NOMO-1 (cell line): ENCODE data around the gene UBC.
"Not testable (repeated sequence)": the region's sequence is repeated elsewhere in the genome, so short reads cannot be mapped to it uniquely, and the experiment has no call there.

Experiments
- DNase-seq, 2 experiments: peaks; one replicate each; lab custom pipeline; 2025; ENCODE audit not compliant: unreplicated experiment in 2 of 2; lab: John Stamatoyannopoulos, UW

The UBC gene

DNA sequence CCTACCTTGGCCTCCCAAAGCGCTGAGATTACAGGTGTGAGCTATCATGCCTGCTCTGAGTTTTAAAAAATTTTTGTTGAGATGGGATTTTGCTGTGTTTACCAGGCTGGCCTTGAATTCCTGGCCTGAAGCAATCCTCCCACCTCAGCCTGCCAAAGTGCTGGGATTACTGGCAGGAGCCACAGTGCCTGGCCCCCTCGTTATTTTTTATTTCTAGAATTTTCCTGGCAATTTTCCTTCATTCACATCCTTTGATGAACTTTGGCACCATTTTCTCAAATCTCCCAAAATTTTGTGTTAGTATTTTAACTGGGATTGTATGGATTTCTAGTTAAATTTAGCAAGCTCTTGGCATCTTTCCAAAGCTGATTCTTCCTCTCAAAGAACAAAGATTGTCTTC, 26.2 kb downstream of the UBC start:
- no peak for DNase-seq

DNA sequence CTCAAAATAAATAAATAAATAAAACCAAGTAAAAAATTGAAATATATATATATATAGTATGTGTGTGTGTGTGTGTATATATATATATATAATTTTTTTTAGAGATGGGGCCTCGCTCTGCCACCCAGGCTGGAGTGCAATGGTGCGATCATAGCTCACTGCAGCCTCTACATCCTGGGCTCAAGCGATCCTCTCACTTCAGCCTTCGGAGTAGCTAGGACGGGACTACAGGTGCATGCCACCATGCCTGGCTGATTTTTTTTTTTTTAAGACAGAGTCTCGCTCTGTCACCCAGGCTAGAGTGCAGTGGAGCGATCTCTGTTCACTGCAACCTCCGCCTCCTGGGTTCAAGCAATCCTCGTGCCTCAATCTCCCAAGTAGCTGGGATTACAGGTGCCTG, 26.7 kb downstream of the UBC start:
- not testable (repeated sequence) for DNase-seq

DNA sequence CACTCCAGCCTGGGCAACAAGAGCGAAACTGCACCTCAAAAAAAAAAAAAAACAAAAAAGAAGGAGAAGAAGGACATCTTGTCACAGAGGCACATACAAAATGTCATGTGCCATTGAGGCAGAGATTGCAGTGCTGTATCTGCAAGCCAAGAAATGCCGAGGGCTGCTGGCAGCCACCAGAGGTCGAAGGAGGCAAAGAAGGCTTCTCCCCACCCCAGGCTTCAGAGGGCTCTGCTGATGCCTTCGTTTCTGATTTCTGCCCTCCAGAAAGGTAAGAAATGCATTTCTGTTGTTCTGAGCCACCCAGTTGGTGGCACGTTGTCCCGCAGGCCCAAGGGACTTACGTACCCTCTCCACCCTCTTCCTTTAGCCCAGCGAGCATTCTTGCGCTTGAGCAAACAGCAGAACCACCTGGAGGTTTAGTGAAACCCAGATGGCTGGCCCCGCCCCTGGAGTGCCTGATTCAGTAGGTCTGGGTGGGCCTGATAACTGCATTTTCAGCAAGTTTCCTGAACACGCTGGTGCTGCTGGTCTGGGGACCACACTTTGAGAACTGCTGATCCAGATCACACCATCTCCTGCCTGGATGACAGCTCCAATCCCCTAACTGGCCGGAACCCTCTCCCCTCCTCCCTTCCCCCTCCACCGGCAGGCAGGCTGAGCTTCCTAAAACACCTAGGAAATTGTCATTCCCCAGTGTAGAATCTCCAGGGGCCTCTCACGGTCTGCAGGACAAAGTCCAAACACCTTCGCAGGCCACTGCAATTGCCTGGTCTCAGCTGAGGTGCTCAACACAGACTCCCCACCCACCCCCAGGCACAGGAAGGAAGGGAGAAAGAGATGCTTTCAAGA, 29.6 kb downstream of the UBC start:
- no peak for DNase-seq

DNA sequence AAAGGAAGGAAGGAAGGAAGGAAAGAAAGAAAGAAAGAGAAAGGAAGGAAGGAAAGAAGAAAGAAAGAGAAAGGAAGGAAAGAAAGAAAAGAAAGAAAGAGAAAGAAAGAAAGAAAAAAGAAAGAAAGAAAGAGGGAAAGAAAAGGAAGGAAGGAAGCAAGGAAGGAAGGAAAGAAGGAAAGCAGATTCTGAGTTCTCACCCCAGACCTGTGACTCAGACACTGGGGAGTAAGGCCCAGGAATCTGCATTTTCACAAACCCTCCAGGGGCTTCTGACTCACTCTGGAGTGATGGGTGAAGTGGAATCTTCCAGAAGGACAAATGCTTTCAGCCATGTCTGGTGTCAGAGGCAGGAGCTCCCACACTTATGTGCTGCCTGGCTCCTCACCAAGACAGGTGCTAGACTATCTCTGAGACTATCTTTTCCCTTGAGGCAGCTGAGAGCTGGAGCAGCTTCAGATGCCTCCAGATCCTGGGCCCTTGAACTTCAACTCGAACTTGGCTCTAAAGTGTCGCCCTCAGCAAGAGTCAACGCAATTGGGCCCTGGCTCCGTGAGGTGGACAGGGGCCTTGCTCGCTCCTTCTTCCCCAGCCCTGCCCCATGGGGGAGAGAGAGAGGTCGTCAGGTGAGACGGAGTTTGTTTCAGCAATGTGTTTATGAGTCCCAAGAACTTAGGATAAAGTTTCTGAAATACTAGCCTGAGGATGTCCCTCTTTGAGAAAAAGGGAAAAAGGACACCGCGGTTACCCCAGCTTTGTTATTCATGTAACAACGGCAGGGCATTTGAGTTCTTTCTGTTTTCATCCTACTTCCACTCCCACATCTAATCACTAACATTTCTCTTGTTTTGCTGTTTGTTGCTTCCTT, 31.0 kb downstream of the UBC start:
- DNase-seq = no peak

DNA sequence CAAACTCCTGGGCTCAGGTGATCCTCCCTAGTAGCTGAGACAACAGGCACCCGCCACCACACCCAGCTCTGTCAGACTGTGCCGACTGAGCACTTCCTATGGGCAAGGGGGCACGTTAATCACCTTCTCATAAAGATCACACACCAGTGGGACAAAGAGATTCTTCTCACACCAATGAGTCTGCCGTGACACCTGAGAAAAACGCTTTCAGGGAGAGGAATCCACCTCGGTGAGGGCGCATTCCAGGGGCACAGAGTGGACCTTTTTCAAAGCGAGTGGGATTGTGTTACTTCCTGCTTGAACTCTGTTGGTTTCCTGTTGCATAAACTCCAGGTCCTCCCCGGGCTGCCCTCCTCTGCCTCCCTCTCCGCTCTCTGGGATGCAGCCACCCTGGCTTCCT, 33.3 kb downstream of the UBC start:
- DNase-seq = peak in 1 of 2 experiments; percentile 44

DNA sequence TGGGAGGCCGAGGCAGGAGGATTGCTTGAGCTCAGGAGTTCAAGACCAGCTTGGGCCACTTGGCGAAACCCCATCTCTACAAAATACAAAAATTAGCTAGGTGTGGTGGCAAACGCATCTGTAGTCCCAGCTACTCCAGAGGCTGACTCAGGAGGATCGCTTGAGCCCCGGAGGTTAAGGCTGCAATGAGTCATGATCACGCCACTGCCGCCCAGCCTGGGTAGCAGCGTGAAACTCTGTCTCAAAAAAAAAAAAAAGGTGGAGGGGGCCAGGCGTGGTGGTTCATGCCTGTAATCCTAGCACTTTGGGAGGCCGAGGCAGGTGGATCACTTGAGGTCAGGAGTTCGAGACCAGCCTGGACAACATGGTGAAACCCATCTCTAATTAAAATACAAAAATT, 34.1 kb downstream of the UBC start:
- not testable (repeated sequence) for DNase-seq

DNA sequence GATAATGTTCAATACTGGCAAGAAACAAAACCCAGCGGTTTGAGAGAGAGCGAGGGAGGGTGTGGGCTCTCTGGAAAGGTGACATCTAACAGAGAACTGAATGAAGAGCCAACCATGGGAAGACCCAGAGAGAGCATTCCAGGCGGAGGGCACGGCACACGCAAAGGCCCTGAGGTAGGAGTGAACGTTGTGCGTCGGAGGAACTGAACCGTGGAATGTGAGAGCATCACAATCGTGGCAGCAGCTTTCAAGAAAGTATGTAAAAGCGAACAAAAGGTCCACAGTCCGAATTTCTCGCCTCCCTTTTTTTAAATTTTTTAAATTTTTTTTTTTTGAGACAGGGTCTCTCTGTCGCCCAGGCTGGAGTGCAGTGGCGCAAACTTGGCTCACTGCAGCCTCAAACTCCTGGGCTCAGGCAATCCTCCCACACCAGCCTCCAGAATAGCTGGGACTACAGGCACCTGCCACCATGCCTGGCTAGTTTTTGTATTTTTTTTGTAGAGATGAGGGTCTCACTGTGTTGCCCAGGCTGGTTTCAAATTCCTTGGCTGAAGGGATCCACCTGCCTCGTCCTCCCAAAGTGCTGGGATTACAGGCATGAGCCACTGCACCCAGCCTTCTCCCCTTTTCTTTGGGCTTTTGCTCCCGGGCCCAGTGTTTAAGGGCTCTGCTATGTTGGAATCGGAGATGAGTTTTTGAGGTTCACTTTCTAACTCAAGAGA, 35.5 kb downstream of the UBC start:
- DNase-seq = no peak

DNA sequence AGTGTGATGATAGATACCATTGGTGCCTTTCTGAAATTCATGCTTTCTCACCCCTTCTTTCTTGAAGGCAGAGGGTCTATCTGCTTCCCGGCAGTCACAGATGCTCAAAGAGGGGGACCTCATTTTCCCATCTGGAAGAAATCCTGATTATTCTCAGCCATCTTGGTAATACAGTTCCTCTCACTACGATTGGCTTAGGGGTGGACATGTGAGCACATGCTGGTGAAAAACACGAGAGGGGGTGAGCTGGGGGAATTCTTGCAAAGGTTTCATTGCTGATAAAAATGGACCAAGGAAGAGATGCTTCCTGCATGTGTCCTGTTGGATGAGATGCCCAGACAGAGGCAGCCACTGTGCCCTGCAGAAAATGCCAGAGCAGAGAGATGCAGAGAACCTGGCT, 37.0 kb downstream of the UBC start:
- no peak for DNase-seq

DNA sequence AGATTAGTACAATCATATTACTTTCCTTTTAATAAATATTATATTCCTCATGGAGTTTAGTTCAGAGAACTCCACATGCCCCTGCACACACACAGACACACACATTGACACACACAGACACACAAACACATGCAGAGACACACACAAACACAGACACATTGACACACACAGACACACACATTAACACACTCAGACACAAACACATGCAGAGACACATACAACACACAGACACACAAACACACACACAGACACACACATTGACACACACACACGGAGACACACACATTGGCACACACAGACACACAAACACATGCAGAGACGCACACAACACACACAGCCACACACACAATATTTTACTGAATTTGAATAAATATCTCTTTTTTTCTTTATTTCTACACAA, 38.3 kb downstream of the UBC start:
- DNase-seq = no peak

DNA sequence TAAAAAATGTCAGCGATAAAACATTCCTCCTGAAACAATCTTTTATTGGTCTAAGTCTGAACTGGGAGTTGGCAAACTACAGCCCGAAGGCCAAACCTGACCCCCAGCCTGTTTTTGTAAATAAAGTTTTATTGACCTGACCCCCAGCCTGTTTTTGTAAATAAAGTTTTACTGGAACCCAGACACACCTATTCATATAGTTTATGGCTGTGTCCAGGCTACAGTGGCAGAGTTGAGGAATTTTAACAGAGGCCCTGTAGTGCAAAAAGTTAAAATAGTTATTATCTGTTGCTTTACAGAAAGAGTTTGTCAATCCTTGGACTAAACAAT, 38.7 kb downstream of the UBC start:
- DNase-seq = no peak

DNA sequence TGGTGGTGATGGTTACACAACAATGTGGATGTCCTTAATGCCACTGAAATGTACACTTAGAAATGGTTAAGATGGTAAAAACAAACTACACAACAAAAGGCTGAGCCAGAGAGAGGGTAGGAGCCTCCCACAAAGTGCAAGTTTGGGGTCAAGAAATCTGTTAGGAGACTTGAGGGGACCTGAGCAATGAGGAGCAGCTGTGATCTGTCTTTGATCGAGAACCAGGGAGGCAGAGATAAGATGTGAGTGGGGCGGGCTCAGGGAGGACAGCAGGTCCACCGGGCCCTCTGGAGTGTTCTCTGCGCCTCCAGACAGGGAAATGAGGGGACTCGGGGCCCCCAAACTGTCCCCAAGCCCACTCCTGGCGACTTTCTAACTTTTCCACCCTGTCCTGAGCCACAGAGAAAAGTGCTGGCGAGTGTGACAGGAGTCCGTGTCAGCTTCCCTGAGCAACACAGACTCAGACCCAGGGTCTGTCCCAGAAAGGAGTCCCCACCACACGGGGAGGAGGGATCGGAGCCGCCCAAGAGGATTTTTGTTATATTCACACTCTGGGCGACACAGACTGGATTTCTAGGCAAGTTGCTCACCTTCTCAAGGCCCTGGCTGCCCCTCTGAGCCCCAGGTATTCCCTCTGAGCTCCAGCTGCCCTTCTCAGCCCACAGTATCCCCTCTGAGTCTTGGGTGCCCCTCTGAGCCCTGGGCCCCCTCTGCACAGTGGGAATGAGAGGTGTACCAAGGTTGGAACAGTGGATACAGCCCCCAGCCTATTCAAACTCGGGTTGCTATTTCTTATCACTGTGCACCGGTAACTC, 39.3 kb downstream of the UBC start:
- no peak for DNase-seq

DNA sequence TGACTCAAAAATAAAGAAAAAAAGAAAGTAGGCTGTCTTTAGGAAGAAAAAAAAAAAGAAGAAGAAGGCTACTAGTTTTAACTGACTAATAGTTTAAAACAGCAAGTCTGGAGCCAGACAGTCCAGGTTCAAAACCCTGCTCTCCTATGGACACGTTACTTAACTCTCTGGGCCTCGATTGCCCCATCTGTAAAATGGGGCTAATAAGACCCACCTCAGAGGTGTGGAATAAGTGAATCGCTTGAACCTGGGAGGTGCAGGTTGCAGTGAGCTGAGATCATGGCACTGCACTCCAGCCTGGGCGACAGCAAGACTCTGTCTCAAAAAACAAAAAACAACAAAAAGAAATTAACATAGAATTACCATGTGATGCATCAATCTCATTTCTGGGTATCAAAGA, 40.3 kb downstream of the UBC start:
- DNase-seq = no peak

DNA sequence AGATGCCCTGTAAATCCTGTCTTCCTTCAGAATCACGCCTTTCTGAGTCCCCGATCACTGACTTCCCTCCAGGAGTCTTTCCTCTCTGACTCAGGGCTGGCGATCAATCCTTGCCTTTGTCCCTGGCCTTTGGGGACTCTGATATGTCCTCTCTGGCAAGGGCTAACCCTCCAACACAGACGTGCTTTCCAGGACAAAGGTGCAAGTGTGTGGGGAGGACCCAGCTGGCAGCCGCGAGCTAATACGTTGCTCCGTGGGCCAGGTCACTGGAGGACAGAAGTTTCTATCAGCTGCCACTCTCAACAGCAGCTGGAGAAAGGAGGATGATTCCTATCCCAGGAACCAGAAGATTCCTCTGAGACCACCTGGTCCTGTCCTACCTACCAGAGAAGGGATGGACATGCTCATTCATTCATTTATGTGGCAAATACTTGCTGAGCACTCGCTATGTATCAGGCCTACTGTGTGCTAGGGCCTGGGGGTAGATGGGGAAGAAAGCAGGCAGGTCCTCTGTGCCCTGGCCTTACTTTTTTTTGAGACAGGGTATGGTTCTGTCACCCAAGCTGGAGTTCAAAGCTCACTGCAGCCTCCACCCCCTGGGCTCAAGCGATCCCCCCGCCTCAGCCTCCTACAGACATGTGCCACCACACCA, 42.3 kb downstream of the UBC start:
- DNase-seq = no peak

DNA sequence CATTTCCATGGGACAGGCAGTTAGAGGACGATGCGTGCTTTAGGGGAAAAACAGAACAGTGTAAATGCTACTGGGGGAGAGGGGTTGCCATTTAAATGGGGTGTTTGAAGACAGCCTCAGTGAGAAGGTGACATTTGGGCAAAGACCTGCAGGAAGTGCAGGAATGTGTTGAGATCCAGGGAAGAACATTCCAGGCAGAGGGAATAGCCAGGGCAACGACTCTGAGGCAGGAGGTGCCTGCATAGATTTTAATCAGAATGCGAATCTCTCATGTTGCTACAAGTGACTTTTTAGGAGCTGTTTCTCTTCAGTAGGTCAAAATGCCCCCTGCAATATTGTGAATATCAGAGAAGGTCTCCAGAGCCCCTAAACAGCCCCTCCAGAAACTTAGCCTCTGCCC, 43.2 kb downstream of the UBC start:
- no peak for DNase-seq

DNA sequence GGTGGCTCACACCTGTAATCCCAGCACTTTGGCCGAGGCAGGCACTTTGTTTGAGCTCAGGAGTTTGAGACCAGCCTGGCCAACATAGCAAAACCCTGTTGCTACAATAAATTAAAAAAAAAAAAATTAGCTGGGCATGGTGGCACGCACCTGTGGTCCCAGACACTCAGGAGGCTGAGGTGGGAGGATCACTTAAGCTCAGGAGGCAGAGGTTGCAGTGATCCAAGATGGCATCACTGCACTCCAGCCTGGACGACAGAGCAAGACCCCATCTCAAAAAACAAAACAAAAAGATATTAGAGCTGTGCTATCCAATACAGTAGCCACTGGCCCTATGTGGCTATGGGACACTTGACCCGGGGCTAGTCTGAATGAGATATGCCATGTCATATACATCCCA, 43.9 kb downstream of the UBC start:
- no peak for DNase-seq

DNA sequence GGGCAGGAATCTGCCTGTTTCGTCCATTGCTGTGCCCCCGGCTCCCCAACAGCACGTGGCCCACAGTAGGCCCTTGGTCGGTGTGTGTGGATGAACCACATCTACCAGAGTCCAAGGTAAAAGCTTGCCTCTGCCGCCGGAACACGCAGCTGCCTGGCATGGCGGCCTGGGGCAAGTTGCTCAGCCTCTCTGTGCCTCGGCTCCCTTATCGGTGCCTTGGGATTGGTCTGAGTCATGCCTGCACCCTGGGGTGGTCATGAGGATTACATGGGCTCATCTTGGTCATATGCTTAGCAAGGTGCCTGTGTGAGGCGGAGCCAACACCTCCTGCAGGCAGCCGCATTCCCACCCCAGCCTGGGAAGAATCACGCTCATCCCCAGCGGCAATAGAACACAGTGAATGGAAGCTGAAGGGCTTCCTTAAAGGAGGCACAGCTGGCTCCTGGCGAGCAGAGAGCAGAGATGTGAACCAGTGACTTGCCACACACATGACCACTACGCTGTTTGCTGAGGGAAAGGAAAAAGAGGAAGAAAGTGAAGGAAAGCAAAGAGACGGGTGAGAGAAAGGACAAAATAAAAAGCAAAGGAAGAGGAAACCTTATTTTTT, 45.3 kb downstream of the UBC start:
- DNase-seq = peak; percentile 85 to 92

DNA sequence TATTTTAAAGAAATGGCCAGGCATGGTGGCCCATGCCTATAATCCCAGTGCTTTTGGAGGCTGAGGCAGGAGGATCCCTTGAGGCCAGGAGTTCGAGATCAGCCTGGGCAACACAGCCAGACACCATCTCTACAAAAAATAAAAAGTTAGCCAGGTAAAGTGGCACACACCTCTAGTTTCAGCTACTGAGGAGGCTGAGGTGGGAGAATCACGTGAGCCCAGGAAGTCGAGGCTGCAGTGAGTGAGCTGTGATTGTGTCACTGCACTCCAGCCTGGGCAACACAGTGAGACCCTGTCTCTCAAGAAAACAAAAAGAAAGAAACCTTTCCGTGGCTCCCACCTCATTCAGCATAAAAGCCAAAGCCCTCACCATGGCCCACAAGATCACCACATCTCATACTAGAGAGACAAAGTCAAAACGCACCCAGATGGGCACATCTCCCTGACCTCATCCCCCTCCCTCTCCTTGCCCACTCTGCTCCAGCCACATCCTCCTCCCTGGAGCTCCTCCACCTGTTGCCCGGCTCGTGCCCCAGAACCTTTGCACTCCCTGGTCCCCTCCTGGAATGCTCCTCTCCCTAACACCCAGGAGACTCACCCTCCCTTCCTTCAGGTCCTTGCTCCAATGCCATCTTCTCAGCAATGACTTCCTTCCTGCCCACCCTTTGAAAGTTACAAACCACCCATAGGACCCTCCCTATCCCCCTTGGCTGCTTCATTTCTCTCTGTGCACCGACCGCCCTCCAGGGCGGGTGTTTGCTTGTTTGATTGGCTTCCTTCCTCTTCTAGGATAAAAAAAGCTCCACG, 46.0 kb downstream of the UBC start:
- no peak for DNase-seq

DNA sequence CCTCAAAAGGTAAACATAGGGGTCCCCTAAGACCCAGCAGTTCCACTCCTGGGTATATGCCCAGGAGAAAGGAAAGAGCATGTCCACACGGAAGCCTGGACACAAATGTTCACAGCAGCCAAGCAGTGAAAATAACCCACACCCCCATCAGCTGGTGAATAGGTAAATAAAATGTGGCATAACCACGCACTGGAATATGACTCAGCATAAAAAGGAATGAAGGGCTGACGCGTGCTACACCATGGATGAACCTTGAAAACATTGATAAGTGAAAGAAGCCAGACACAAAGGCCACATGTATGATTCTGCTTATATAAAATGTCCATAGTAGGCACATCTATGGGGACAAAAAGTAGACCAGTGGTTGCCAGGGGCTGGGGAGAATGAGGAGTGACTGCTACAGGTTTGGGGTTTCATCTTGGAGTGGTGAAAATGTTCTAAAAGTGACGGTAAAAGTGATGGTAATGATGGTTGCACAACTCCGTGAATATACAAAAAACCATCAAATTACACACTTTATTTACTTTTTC, 47.0 kb downstream of the UBC start:
- no peak for DNase-seq
